Esophagus (tissue), 2 donors: Measurements from ENCODE around the gene PRKAA1. TPM values are rescaled to one million over a fixed set of nuclear protein-coding genes. Genes with fewer than 3 reads are reported as not detected.
"Not testable (repeated sequence)": the region's sequence is repeated elsewhere in the genome, so short reads cannot be mapped to it uniquely, and the experiment has no call there.

Experiments used
- H3K27ac ChIP-seq, 2 donors: one replicate each; pipeline ENCODE4 v1.5.1; 2013; ENCODE audit warnings: low read depth in 2 of 2, mild to moderate bottlenecking in 2 of 2, inconsistent platforms in 1 of 2, low read length in 1 of 2, moderate library complexity in 1 of 2
- H3K27me3 ChIP-seq, 2 donors: one replicate each; pipeline ENCODE4 v1.6.1; 2013; ENCODE audit warnings: low read length in 2 of 2, control low read depth in 1 of 2, mild to moderate bottlenecking in 1 of 2; ENCODE audit not compliant: insufficient read depth in 2 of 2, control insufficient read depth in 1 of 2
- H3K36me3 ChIP-seq, 2 donors: one replicate each; pipeline ENCODE4 v1.6.1; 2013; ENCODE audit warnings: low read length in 1 of 2; ENCODE audit not compliant: control insufficient read depth in 2 of 2, insufficient read depth in 2 of 2
- H3K4me1 ChIP-seq, 2 donors: one replicate each; pipeline ENCODE4 v1.6.1; 2013; ENCODE audit warnings: low read length in 1 of 2; ENCODE audit not compliant: control insufficient read depth in 2 of 2, insufficient read depth in 2 of 2
- H3K4me3 ChIP-seq, 2 donors: one replicate each; pipeline ENCODE4 v1.5.1; 2013; ENCODE audit warnings: low read length in 2 of 2, mild to moderate bottlenecking in 2 of 2, low read depth in 1 of 2, moderate library complexity in 1 of 2
- H3K9me3 ChIP-seq, 2 donors: one replicate each; pipeline ENCODE4 v1.6.1; 2013; ENCODE audit warnings: mild to moderate bottlenecking in 2 of 2, low read depth in 1 of 2, low read length in 1 of 2, moderate library complexity in 1 of 2; ENCODE audit not compliant: control insufficient read depth in 2 of 2, insufficient read depth in 1 of 2
- WGBS, 2 donors: extraction: QIAGEN DNeasy Blood & Tissue Kit; methylation state at CpG; one replicate each; pipeline ENCODE4 v1.1.7; 2013; 5-methylcytosine and 5-hydroxymethylcytosine counted together
- polyA plus RNA-seq, 2 donors: library from polyadenylated mRNA; stranded (reverse); fragments of 200-250 nt; gene quantifications; one replicate each; pipeline ENCODE4 v1.2.3, GENCODE V29; 2013
- donor health status: healthy with polysubstance abuse.
- donor health status: Bipolar disorder and iron deficiency.

The PRKAA1 gene
- polyA plus RNA-seq, 2 donors: 13.6 to 15.7 TPM

DNA sequence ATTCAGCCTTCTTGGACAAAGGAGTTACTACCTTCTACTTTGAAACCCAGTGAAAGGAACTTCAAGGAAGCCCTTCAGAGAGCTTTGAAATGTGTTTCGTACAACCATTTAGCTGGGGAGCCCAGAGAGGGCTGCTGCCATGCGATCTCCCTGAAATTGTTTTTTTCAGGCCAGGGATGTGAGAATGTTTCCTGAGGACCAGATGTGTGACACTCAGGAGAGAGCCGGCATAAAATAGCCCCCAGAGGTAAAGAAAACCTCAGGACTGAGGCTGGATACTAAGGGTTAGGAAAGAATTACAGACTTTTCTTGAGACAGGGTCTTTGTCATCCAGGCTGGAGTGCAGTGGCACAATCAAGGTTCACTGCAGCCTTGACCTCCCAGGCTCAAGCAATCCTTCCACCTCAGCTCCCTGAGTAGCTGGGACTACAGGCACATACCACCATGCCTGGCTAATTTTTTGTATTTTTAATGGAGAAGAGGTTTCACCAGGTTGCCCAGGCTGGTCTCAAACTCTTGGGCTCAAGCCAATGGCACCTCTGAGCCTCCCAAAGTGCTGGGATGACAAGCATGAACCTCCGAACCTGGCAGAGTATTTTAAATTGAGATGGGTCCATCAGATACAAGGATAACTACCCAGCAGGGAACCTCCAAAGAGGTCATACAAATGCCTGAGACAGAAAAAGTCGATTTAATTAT lies 28.5 kb upstream of the PRKAA1 start:
- 88 to 89% methylated on average over 5 of the region's 5 CpGs for WGBS, 2 donors
- H3K9me3 ChIP-seq: no peaks in the 10 kb centered on the region
- H3K27me3 ChIP-seq: no peaks in the 10 kb centered on the region
- peaks cover 22 to 25% of the 10 kb centered on the region in 2 donors for H3K36me3 ChIP-seq
- no peak overlapping the region for H3K4me3 ChIP-seq
- no peaks in the 10 kb centered on the region for H3K4me1 ChIP-seq
- no peak overlapping the region for H3K27ac ChIP-seq

DNA sequence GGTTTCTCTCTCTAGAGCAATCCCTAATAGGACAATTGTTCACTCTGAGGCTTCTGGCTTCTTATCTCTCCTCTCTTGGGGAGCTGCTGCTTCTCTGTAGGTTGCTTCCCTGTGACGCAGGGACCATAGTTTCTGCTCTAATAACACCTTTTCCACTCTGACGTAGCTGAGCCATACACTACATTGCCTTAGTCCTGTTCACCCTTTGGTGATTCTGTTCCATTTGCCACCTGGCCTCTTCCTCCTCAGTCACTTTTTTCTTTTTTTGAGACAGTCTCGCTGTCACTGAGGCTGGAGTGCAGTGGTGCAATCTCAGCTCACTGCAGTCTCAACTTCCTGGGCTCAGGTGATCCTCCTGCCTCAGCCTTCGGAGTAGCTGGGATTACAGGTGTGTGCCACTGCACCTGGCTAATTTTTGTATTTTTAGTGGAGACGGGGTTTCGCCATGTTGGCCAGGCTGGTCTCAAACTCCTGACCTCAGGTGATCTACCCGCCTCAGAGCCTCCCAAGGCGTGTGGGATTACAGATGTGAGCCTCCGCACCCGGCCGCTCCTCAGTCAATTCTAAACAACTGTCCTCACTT lies 27.4 kb upstream of the PRKAA1 start:
- not testable (repeated sequence) for H3K4me1 ChIP-seq, H3K4me3 ChIP-seq, H3K27ac ChIP-seq, H3K9me3 ChIP-seq, H3K27me3 ChIP-seq
- peaks cover 17 to 19% of the 10 kb centered on the region in 2 donors for H3K36me3 ChIP-seq
- 90 to 95% methylated on average over 11 of the region's 11 CpGs for WGBS, 2 donors

DNA sequence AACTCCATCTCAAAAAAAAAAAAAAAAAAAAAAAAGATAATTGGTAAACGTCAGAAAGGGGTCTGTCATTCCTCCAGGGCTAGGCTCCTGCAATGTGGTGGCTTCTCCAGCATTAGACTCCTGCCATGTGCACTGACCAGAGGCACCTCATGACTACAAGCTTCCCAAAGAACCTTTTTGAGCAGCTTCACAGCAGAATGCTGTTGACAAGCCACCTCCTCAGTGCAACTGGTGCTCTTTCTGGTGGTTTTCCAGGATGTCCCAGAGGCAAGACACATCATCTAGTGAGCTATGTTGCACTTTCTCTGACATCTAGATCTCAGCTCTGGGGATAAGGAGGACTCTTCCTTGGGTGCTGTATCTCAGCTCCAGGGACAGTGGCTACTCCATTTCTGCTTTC lies 25.3 kb upstream of the PRKAA1 start:
- H3K36me3 ChIP-seq: peaks cover 6 to 9% of the 10 kb centered on the region in 2 donors
- WGBS, 2 donors: 22 to 54% methylated on average over 1 of the region's 1 CpG
- no peaks in the 10 kb centered on the region for H3K27me3 ChIP-seq
- no peaks in the 10 kb centered on the region for H3K9me3 ChIP-seq
- no peak overlapping the region for H3K27ac ChIP-seq
- no peaks in the 10 kb centered on the region for H3K4me1 ChIP-seq
- no peak overlapping the region for H3K4me3 ChIP-seq

DNA sequence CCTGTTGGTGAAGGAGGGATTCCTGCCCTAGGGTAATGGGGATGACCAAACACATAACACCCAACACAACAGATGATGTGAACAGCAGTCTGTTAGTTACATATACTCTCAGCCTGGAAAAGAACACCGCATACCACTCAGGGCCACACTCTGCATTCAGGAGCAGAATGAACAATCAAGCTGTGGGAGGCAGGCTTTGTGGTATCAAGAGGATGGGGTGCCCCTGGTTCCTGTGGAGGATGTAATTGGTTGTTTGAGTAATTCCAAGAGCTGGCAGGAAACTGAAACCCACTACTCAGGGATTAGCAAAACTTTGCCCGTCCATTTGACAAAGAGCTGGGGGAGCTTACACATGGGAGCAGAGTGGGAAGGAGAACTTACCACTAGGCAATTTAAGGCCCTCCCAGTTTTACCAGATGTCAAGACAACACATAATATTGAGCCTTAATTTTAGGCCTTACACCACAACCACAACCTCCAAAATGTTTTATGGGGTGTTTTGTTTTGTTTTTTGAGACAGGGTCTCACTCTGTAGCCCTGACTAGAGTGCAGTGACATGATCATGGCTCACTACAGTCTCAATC lies 15.6 kb upstream of the PRKAA1 start:
- 74 to 84% methylated on average over 2 of the region's 2 CpGs for WGBS, 2 donors
- no peaks in the 10 kb centered on the region for H3K36me3 ChIP-seq
- no peak overlapping the region for H3K27ac ChIP-seq
- H3K9me3 ChIP-seq: no peaks in the 10 kb centered on the region
- no peak overlapping the region for H3K4me3 ChIP-seq
- no peaks in the 10 kb centered on the region for H3K27me3 ChIP-seq
- H3K4me1 ChIP-seq: no peaks in the 10 kb centered on the region

DNA sequence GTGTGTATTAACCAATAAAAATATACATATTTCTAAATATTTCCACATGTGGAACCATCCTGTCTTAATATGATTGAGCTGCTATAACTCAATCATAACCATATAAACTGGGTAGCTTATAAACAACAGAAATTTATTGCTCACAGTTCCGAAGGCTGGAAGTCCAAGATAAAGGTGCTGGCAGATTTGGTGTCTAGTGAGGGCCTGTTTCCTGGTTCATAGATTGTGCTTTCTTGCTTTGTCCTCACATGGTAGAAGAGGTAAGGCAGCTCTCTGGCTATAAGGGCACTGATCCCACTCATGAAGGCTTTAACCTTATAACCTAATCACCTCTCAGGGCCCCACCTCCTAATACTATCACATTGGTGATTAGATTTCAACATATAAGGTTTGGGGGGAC lies 14.0 kb upstream of the PRKAA1 start:
- Histone ChIP-seq H3K4me3 (no peak overlapping the region), H3K27ac (no peak overlapping the region), H3K4me1 (no peaks in the 10 kb centered on the region), H3K27me3 (no peaks in the 10 kb centered on the region), H3K9me3 (no peaks in the 10 kb centered on the region), H3K36me3 (no peaks in the 10 kb centered on the region)
- WGBS, 2 donors: 0 to 45% methylated on average over 1 of the region's 1 CpG

DNA sequence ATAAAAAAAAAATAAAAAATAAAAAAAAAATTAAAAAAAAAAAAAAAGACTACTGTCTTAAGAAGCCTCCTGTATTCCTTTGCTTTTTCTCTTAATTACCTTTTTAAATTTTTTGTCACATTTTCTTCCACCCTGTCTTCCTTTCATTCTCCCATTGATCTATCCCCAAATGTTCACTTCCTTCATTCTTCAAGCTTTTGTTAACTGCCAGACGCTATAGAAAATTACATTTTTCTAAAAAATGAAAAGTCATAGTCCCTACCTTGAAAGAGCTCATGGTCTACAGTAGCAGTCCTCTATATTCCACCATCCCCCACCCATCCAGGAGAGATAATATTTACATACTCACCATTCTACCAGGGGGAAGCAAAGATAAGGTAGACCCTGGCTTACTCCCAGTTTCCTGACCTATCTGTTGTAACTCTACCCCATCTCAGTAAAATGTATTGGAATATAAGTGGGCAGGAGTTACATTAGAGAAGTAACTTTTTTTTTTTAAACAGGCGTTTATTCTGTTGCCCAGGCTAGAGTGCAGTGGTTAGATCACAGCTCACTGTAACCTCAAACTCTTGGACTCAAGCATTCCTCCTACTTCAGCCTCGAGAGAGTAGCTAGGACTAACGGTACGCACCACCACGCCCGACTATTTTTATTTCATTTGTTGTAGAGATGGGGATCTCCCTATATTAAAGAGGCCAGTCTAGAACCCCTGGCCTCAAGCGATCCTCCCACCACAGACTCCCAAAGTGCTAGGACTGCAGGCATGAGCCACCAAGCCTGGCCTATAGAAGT lies 3.8 kb upstream of the PRKAA1 start:
- Histone ChIP-seq H3K9me3 (no peaks in the 10 kb centered on the region), H3K27ac (no peak overlapping the region), H3K4me1 (no peaks in the 10 kb centered on the region), H3K27me3 (no peaks in the 10 kb centered on the region), H3K4me3 (no peak overlapping the region), H3K36me3 (no peaks in the 10 kb centered on the region)
- WGBS, 2 donors: 85 to 88% methylated on average over 8 of the region's 8 CpGs

DNA sequence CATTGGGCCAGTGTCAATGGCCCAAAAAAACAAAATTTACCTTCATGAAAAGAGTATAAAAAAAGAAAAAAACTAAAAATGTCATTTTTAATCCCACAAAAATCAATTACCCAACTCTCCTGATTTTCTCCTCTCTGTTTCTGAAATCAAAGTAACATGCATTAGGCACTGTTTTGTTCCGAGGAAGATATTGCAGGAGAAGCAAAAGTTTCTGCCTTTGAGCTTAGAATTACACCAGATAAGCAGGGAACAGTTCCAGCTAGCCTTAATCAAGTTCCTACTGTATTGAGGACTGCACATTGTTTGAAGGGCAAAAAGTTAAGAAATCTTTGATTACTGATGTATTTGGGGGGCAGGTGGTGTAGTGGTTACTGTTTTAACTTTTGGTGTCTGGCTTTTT lies 1.1 kb upstream of the PRKAA1 start:
- Histone ChIP-seq H3K27ac (no peak overlapping the region), H3K4me1 (no peaks in the 10 kb centered on the region)
- WGBS, 2 donors: 0 to 3% methylated on average over 1 of the region's 1 CpG

DNA sequence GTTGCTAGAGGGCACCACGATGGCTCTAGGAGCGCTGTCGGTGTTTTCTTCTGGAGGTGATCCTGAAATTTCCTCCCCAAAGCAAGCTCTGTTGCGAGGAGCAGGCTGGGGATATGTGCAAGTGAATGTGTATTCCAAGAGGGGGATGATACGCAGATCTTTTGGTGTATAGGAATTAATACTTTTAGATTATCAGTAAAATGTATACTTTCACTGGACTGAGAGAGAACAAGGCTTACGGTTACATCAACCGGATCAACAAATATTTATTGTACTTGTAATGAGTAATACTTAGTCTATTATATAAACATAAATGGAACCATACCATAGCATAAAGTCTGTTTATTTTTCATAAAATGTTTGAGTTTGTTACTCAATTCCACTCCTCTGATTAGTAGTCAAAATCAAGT lies 632 bp upstream of the PRKAA1 start:
- H3K27me3 ChIP-seq: no peaks in the 10 kb centered on the region
- WGBS, 2 donors: 3 to 4% methylated on average over 7 of the region's 7 CpGs
- H3K27ac ChIP-seq: peak overlapping the region; percentile 91 to 94
- peak overlapping the region; percentile 74 to 94 for H3K4me3 ChIP-seq
- no peaks in the 10 kb centered on the region for H3K36me3 ChIP-seq
- no peaks in the 10 kb centered on the region for H3K9me3 ChIP-seq
- H3K4me1 ChIP-seq: no peaks in the 10 kb centered on the region

More for the DNA sequence above, 1.1 kb upstream of the PRKAA1 start:
- Histone ChIP-seq H3K36me3 (no peaks in the 10 kb centered on the region), H3K4me3 (no peak overlapping the region), H3K27me3 (no peaks in the 10 kb centered on the region), H3K9me3 (no peaks in the 10 kb centered on the region)

DNA sequence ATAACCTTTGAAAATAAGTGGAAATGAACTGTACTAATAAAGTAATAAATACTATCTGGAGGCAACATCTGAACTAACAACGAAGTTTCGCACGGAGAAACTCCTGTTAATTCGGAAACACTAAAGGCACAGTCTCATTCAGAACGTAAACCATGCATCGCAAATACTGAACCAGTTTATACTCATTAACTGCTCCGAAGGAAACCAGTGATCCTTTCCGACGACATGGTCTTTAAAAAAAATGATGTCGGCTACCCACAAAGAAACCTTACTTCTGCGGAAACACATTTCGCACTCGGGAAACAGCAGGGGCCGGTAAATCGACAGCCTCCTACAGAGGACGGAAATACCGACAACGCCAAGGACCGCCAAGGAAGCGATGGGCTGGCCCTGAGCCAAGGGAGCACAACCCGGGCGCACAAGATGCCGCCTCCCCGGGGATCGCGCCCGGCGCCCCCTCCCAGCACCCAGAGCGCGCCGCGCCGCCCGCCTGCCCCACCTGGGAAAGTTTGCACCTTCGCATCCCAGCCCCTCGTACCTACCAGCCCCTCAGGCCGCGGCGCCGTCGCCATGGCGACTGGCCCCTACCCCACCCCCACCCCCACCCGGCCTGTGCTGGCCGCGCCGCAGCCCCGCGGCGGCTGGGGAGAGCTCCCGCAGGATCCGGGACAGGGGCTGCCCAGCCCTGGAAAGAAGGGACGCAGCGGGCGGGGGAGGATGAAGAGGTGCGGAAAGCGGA lies 732 bp downstream of the PRKAA1 start:
- Histone ChIP-seq H3K9me3 (no peaks in the 10 kb centered on the region), H3K4me1 (no peaks in the 10 kb centered on the region), H3K27me3 (no peaks in the 10 kb centered on the region), H3K27ac (peak overlapping the region; percentile 83 to 96), H3K4me3 (peak overlapping the region; percentile 94), H3K36me3 (no peaks in the 10 kb centered on the region)
- 0 to 1% methylated on average over 50 to 56 of the region's 56 CpGs for WGBS, 2 donors
